ENCODE measurements around the gene ZBTB7C. TPM values are rescaled to one million over a fixed set of nuclear protein-coding genes. Genes with fewer than 3 reads are reported as not detected.
A peak's percentile ranks its signal among the peaks of the same experiment; 100 is the strongest.

ZBTB7C gene
- total RNA-seq, 6 donors from 2014 or later = 6.1 to 18.1 (median 12.2) TPM

DNA sequence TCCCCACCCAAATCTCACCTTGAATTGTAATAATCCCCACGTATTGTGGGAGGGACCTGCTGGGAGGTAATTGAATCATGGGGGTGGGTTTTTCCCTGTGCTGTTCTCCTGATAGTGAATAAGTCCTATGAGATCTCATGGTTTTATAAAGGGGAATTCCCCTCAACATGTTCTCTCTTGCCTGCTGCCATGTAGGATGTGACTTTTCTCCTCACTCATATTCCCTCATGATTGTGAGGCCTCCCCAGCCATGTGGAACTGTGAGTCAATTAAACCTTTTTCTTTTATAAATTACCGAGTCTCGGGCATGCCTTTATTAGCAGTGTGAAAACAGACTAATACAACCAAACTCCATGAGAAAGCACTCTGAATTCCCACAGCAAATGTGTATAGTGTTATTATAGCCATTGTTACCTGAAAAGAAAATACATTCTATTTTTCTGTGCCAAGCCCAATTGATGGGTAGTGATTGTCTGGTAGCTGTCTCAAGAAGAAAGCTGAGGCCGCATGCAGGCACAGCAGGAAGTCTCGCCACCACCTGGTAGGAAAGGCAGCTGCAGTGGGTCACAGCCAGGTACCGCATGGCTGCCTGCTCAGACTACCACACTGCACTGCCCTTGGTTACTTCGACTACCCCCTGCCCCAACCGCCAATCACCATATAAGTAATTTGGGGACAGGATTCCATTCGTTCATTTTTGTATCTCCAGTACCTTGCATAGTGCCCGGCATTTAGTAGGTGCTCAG, 10.3 kb upstream of the ZBTB7C start:
- H3K27me3 ChIP-seq = no peaks in the 10 kb centered on the region
- WGBS, 2 donors = 93% methylated on average over 10 of the region's 10 CpGs
- TF ChIP-seq POLR2AphosphoS5 (IDR thresholded peaks at IDR 0.05) (no peak), POLR2A (IDR thresholded peaks at IDR 0.05) (no peak), EP300 (IDR thresholded peaks at IDR 0.05) (no peak)
- TF ChIP-seq, protein P1, sequence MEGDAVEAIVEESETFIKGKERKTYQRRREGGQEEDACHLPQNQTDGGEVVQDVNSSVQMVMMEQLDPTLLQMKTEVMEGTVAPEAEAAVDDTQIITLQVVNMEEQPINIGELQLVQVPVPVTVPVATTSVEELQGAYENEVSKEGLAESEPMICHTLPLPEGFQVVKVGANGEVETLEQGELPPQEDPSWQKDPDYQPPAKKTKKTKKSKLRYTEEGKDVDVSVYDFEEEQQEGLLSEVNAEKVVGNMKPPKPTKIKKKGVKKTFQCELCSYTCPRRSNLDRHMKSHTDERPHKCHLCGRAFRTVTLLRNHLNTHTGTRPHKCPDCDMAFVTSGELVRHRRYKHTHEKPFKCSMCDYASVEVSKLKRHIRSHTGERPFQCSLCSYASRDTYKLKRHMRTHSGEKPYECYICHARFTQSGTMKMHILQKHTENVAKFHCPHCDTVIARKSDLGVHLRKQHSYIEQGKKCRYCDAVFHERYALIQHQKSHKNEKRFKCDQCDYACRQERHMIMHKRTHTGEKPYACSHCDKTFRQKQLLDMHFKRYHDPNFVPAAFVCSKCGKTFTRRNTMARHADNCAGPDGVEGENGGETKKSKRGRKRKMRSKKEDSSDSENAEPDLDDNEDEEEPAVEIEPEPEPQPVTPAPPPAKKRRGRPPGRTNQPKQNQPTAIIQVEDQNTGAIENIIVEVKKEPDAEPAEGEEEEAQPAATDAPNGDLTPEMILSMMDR (IDR thresholded peaks at IDR 0.05) = no peak
- peaks cover 2 to 8% (median 4%) of the 10 kb centered on the region in 4 donors for H3K4me1 ChIP-seq
- H3K4me3 ChIP-seq = no peak overlapping the region
- ATAC-seq (ENCODE audit: low FRiP score in 2 of 2) (no peak), DNase-seq (no peak)
- no peaks in the 10 kb centered on the region for H3K36me3 ChIP-seq
- no peak overlapping the region for H3K27ac ChIP-seq
- no peaks in the 10 kb centered on the region for H3K9me3 ChIP-seq

DNA sequence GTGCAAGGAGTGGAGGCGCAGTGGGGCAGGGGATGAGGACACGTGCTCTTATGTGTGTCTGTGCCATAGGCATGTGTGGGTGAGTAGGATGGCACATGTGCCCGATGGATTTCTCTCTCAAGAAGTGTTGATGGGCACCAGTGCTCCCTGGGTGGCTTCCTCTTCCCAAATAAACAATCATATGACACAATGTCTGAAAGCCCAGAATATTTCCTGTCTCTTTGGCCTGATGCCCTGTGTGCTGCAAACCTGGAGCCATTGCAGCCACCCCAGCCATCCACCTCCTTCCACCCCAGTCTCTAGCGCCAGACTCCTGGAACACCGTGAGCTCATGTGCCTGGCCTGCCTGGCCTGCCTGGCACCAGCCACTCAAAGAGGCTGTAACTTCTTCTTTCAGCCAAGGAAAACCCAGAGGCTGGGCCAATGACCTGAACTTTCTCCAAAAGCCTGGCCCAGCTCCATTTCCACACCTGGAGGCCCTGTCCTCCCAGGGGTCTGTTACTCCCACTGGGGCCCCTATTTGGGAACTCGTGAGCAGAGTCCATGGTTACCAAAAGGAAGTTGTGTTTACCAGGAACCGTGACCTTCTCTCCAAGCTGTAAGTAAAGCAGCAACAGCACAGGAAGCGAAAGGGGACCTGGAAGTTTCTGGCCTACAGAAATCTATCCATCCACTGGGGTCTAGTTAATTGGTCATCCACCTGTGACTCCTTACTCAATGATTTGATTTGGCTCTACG, 9.5 kb upstream of the ZBTB7C start:
- H3K4me3 ChIP-seq = no peak overlapping the region
- H3K4me1 ChIP-seq = peaks cover 2 to 8% (median 4%) of the 10 kb centered on the region in 4 donors
- TF ChIP-seq, protein P1 (IDR thresholded peaks at IDR 0.05) = no peak
- TF ChIP-seq POLR2A (IDR thresholded peaks at IDR 0.05) (no peak), POLR2AphosphoS5 (IDR thresholded peaks at IDR 0.05) (no peak), EP300 (IDR thresholded peaks at IDR 0.05) (no peak)
- DNase-seq = peak in 1 of 2 donors; percentile 30
- H3K27ac ChIP-seq = peak overlapping the region in 2 of 4 donors; percentile 9 to 12
- no peaks in the 10 kb centered on the region for H3K36me3 ChIP-seq
- no peaks in the 10 kb centered on the region for H3K27me3 ChIP-seq
- WGBS, 2 donors = 49 to 64% methylated on average over 6 to 9 of the region's 9 CpGs
- H3K9me3 ChIP-seq = no peaks in the 10 kb centered on the region
- ATAC-seq (ENCODE audit: low FRiP score in 2 of 2) = peak in 1 of 2 donors; percentile 43

- ATAC-seq (ENCODE audit: low FRiP score in 2 of 2) (peak in 1 of 2 donors; percentile 36), DNase-seq (peak in 1 of 2 donors; percentile 33)
- no peak overlapping the region for H3K27ac ChIP-seq
- no peaks in the 10 kb centered on the region for H3K36me3 ChIP-seq
- peaks cover 2 to 8% (median 4%) of the 10 kb centered on the region in 4 donors for H3K4me1 ChIP-seq
- no peak for TF ChIP-seq EP300 (IDR thresholded peaks at IDR 0.05)
- no peak for TF ChIP-seq POLR2AphosphoS5 (IDR thresholded peaks at IDR 0.05)
- TF ChIP-seq, protein P1 (IDR thresholded peaks at IDR 0.05) = no peak
- no peak for TF ChIP-seq POLR2A (IDR thresholded peaks at IDR 0.05)
- no peak overlapping the region for H3K4me3 ChIP-seq
- no peaks in the 10 kb centered on the region for H3K9me3 ChIP-seq
- no peaks in the 10 kb centered on the region for H3K27me3 ChIP-seq
- 66 to 83% methylated on average over 4 of the region's 4 CpGs for WGBS, 2 donors
Measured at GRCh38 chr18:48417985-48418384, 8.8 kb upstream of the ZBTB7C start.

DNA sequence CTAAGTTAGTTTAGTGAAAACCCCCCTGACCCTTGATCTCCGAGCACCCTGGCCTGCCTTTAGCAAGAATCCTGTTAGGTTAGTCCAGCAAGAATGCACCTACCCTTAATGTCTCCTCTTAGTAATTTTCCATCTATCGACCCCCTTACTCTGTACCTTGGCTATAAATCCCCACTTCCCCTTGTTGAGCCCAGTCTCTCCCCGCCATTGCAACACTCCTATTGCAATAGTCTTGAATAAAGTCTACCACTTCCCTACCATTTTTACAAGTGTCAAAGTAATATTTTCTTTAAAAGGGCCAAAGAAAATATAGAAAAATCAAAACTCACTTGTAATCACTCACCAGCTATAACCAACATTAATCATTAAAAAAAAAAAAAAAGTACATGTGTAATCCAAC, 4.2 kb upstream of the ZBTB7C start:
- Histone ChIP-seq H3K4me3 (no peak overlapping the region), H3K9me3 (no peaks in the 10 kb centered on the region), H3K4me1 (peaks cover 7 to 20% (median 15%) of the 10 kb centered on the region in 4 donors), H3K27me3 (peaks cover 0 to 3% (median 0%) of the 10 kb centered on the region in 4 donors), H3K27ac (no peak overlapping the region), H3K36me3 (no peaks in the 10 kb centered on the region)
- DNase-seq = no peak
- WGBS, 2 donors = 91% methylated on average over 3 of the region's 3 CpGs
- no peak for TF ChIP-seq POLR2AphosphoS5 (IDR thresholded peaks at IDR 0.05)
- TF ChIP-seq POLR2A (IDR thresholded peaks at IDR 0.05) = no peak
- TF ChIP-seq, protein P1 (IDR thresholded peaks at IDR 0.05) = no peak
- no peak for TF ChIP-seq EP300 (IDR thresholded peaks at IDR 0.05)
- ATAC-seq (ENCODE audit: low FRiP score in 2 of 2) = no peak
